BE2C (cell line): ENCODE data around the gene CDHR3.

ENCODE experiments used
- DNase-seq: peaks from one replicate; pipeline ENCODE4 v3.0.0-alpha.2; 2020
- H3K27me3 ChIP-seq: fragments of 250-450 bp; sonication (Bioruptor Pico); 2 replicates; pipeline ENCODE4 v1.5.1; 2020; ENCODE audit warnings: mild to moderate bottlenecking
- H3K36me3 ChIP-seq: fragments of 250-450 bp; sonication (Bioruptor Pico); 2 replicates; pipeline ENCODE4 v1.5.1; 2020; ENCODE audit warnings: mild to moderate bottlenecking
- H3K4me1 ChIP-seq: fragments of 250-450 bp; sonication (Bioruptor Pico); 2 replicates; pipeline ENCODE4 v1.5.1; 2020
- H3K4me3 ChIP-seq: 2 replicates; pipeline ENCODE4 v1.5.1; 2011; ENCODE audit warnings: low read depth, low read length
- H3K9me3 ChIP-seq: fragments of 250-450 bp; sonication (Bioruptor Pico); 2 replicates; pipeline ENCODE4 v1.5.1; 2020
- CTCF ChIP-seq: IDR thresholded peaks from 2 replicates; pipeline ENCODE4 v1.5.1; 2012; ENCODE audit warnings: mild to moderate bottlenecking, low read depth, low read length

Gene CDHR3

GRCh38 chr7:106053109-106053508 lies 90.0 kb downstream of the CDHR3 start:
- H3K36me3 ChIP-seq = no peaks in the 10 kb centered on the region
- H3K4me3 ChIP-seq = no peak overlapping the region
- no peak for DNase-seq
- no peaks in the 10 kb centered on the region for H3K9me3 ChIP-seq
- no peaks in the 10 kb centered on the region for H3K27me3 ChIP-seq
- no peak for TF ChIP-seq CTCF
- H3K4me1 ChIP-seq = 0 out of 2 replicates have a peak, but pooled peaks cover 2% of the 10 kb centered on the region

GRCh38 chr7:106054156-106054910 lies 91.3 kb downstream of the CDHR3 start:
- no peak for TF ChIP-seq CTCF
- Histone ChIP-seq H3K36me3 (no peaks in the 10 kb centered on the region), H3K4me3 (no peak overlapping the region), H3K9me3 (no peaks in the 10 kb centered on the region), H3K27me3 (no peaks in the 10 kb centered on the region), H3K4me1 (0 out of 2 replicates have a peak, but pooled peaks cover 2% of the 10 kb centered on the region)
- no peak for DNase-seq

GRCh38 chr7:106054971-106055532 lies 92.0 kb downstream of the CDHR3 start:
- no peaks in the 10 kb centered on the region for H3K9me3 ChIP-seq
- TF ChIP-seq CTCF = no peak
- 0 out of 2 replicates have a peak, but pooled peaks cover 2% of the 10 kb centered on the region for H3K4me1 ChIP-seq
- H3K36me3 ChIP-seq = no peaks in the 10 kb centered on the region
- no peak for DNase-seq
- no peak overlapping the region for H3K4me3 ChIP-seq
- no peaks in the 10 kb centered on the region for H3K27me3 ChIP-seq

- peak; percentile 96 for TF ChIP-seq CTCF
- Histone ChIP-seq H3K36me3 (no peaks in the 10 kb centered on the region), H3K4me3 (no peak overlapping the region; the same call in 1 of the 2 replicates), H3K9me3 (no peaks in the 10 kb centered on the region), H3K4me1 (0 out of 2 replicates have a peak, but pooled peaks cover 2% of the 10 kb centered on the region), H3K27me3 (no peaks in the 10 kb centered on the region)
- peak; percentile 78 for DNase-seq
Observed at GRCh38 chr7:106056513-106057203, 93.6 kb downstream of the CDHR3 start.

- H3K4me3 ChIP-seq = no peak overlapping the region; the same call in 1 of the 2 replicates
- H3K9me3 ChIP-seq = no peaks in the 10 kb centered on the region
- H3K4me1 ChIP-seq = 0 out of 2 replicates have a peak, but pooled peaks cover 2% of the 10 kb centered on the region
- no peaks in the 10 kb centered on the region for H3K27me3 ChIP-seq
- no peak for DNase-seq
- TF ChIP-seq CTCF = no peak
- H3K36me3 ChIP-seq = no peaks in the 10 kb centered on the region
Observed at GRCh38 chr7:106057204-106057961, 94.3 kb downstream of the CDHR3 start.
